Mesendoderm (in vitro differentiated cells): ENCODE data around the gene SPEM3.

Experiments
- DNase-seq: peaks from one replicate; pipeline ENCODE4 v3.0.0; 2013
- H2AK5ac ChIP-seq: 2 replicates; pipeline ENCODE4 v1.6.1; 2013; ENCODE audit warnings: low read length, inconsistent platforms
- H2BK120ac ChIP-seq: 2 replicates; pipeline ENCODE4 v1.6.1; 2013; ENCODE audit warnings: low read depth, mild to moderate bottlenecking, low read length, moderate library complexity, mixed read lengths
- H2BK15ac ChIP-seq: replicated peaks from 2 replicates; pipeline ENCODE4 v1.6.1; 2013; ENCODE audit warnings: low read depth, mild to moderate bottlenecking, moderate library complexity
- H2BK5ac ChIP-seq: 2 replicates; pipeline ENCODE4 v1.6.1; 2013; ENCODE audit warnings: low read length, inconsistent platforms
- H3K18ac ChIP-seq: 2 replicates; pipeline ENCODE4 v1.6.1; 2013; ENCODE audit warnings: mild to moderate bottlenecking, low read length, mixed read lengths
- H3K23ac ChIP-seq: one replicate; pipeline ENCODE4 v1.6.1; 2013; ENCODE audit warnings: low read length
- H3K27ac ChIP-seq: 2 replicates; pipeline ENCODE4 v1.5.1; 2013; ENCODE audit warnings: low read depth, mild to moderate bottlenecking, inconsistent platforms, low read length, moderate library complexity
- H3K27me3 ChIP-seq: 2 replicates; pipeline ENCODE4 v1.6.1; 2013; ENCODE audit warnings: low read length, control low read depth, mild to moderate bottlenecking, inconsistent platforms; ENCODE audit not compliant: insufficient read depth, poor library complexity
- H3K36me3 ChIP-seq: 2 replicates; pipeline ENCODE4 v1.6.1; 2013; ENCODE audit warnings: low read length, inconsistent platforms; ENCODE audit not compliant: control insufficient read depth, insufficient read depth
- H3K4ac ChIP-seq: one replicate; pipeline ENCODE4 v1.6.1; 2013; ENCODE audit warnings: low read depth, mild to moderate bottlenecking, low read length, moderate library complexity
- H3K4me1 ChIP-seq: 2 replicates; pipeline ENCODE4 v1.6.1; 2013; ENCODE audit warnings: low read depth, low read length, inconsistent platforms; ENCODE audit not compliant: control insufficient read depth
- H3K4me2 ChIP-seq: 2 replicates; pipeline ENCODE4 v1.6.1; 2013; ENCODE audit warnings: low read length
- H3K4me3 ChIP-seq: 2 replicates; pipeline ENCODE4 v1.5.1; 2013; ENCODE audit warnings: mild to moderate bottlenecking, low read length
- H3K56ac ChIP-seq: one replicate; pipeline ENCODE4 v1.6.1; 2013; ENCODE audit warnings: low read length
- H3K79me1 ChIP-seq: 2 replicates; pipeline ENCODE4 v1.6.1; 2013; ENCODE audit warnings: low read length, inconsistent platforms
- H3K79me2 ChIP-seq: 2 replicates; pipeline ENCODE4 v1.6.1; 2013; ENCODE audit warnings: mild to moderate bottlenecking, low read length; ENCODE audit not compliant: control insufficient read depth, insufficient read depth
- H3K9ac ChIP-seq: 2 replicates; pipeline ENCODE4 v1.6.1; 2013; ENCODE audit warnings: low read length, inconsistent platforms
- H4K5ac ChIP-seq: one replicate; pipeline ENCODE4 v1.6.1; 2013; ENCODE audit warnings: low read length
- H4K8ac ChIP-seq: one replicate; pipeline ENCODE4 v1.6.1; 2013; ENCODE audit warnings: low read depth, mild to moderate bottlenecking, control low read depth, low read length, moderate library complexity
- WGBS: extraction: QIAGEN DNeasy Blood & Tissue Kit; methylation state at CpG from one replicate; pipeline ENCODE4 v1.1.7; 2013; ENCODE audit warnings: low lambda C conversion rate, missing lambda C conversion rate; ENCODE audit not compliant: insufficient coverage; ENCODE audit errors: extremely low coverage; 5-methylcytosine and 5-hydroxymethylcytosine counted together

The SPEM3 gene

DNA sequence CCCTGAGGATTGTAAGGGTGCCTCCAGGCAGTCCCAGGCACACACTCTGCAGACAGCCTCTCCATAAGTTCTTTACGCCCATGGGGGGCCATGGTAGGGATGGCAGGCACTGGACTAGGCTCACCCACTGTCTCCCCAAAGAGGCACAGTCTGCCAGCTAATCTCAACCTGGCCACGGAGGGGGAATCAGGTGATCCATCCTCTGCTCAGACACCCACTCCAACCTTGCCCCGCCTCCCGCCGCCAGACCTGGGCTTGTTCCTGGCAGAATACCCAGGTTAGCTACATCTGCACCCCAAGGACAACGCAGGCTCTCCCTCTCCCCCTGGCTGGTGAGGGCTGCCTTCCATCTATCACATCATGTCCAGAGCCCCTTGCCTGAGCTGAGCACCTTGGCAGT is 19.8 kb upstream of the SPEM3 start:
- no peak overlapping the region for H2BK120ac ChIP-seq
- no peak overlapping the region for H3K27ac ChIP-seq
- no peaks in the 10 kb centered on the region for H3K27me3 ChIP-seq
- H3K4ac ChIP-seq: no peak overlapping the region
- H3K4me1 ChIP-seq: peaks cover 7% of the 10 kb centered on the region
- peak overlapping the region; percentile 63 for H3K9ac ChIP-seq
- no peak overlapping the region for H3K4me3 ChIP-seq
- H3K23ac ChIP-seq: peak overlapping the region; percentile 80
- H3K36me3 ChIP-seq: no peaks in the 10 kb centered on the region
- H3K56ac ChIP-seq: peak overlapping the region; percentile 88
- no CpG with 5 or more reads among the region's 6 CpGs for WGBS
- no peaks in the 10 kb centered on the region for H3K79me1 ChIP-seq
- H3K18ac ChIP-seq: no peak overlapping the region
- H3K79me2 ChIP-seq: no peaks in the 10 kb centered on the region
- no peak overlapping the region for H3K4me2 ChIP-seq
- no peak overlapping the region for H2BK5ac ChIP-seq
- H2AK5ac ChIP-seq: no peak overlapping the region
- no peak for DNase-seq
- H2BK15ac ChIP-seq: no peak overlapping the region
- H4K5ac ChIP-seq: no peak overlapping the region
- no peak overlapping the region for H4K8ac ChIP-seq

DNA sequence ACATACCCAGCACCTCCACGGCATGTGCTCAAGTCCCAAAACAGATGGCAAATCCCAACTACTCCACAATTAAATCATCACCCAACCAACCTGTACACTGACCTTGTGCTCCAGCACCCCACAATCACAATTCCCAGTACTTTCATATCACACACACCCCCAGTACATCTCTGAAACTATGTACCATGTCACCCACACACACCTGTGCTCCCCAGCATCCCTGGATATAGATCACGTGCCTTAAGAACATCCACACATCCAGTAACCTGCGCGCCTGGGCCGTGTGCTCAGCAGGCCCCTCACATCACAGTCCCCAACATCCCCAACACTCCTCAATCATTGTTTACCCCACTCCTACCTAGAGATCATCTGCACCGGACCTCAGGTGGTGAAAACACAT is 18.9 kb upstream of the SPEM3 start:
- Histone ChIP-seq H3K27ac (no peak overlapping the region), H4K5ac (no peak overlapping the region), H3K36me3 (no peaks in the 10 kb centered on the region), H3K4me3 (no peak overlapping the region), H2AK5ac (no peak overlapping the region), H3K4ac (no peak overlapping the region), H3K4me2 (no peak overlapping the region), H3K79me2 (no peaks in the 10 kb centered on the region), H3K56ac (no peak overlapping the region), H2BK120ac (no peak overlapping the region), H3K27me3 (no peaks in the 10 kb centered on the region), H3K18ac (no peak overlapping the region), H3K79me1 (no peaks in the 10 kb centered on the region), H3K9ac (no peak overlapping the region), H3K23ac (no peak overlapping the region), H4K8ac (no peak overlapping the region), H2BK5ac (no peak overlapping the region), H2BK15ac (no peak overlapping the region), H3K4me1 (peaks cover 7% of the 10 kb centered on the region)
- no peak for DNase-seq
- WGBS: no CpG with 5 or more reads among the region's 6 CpGs

DNA sequence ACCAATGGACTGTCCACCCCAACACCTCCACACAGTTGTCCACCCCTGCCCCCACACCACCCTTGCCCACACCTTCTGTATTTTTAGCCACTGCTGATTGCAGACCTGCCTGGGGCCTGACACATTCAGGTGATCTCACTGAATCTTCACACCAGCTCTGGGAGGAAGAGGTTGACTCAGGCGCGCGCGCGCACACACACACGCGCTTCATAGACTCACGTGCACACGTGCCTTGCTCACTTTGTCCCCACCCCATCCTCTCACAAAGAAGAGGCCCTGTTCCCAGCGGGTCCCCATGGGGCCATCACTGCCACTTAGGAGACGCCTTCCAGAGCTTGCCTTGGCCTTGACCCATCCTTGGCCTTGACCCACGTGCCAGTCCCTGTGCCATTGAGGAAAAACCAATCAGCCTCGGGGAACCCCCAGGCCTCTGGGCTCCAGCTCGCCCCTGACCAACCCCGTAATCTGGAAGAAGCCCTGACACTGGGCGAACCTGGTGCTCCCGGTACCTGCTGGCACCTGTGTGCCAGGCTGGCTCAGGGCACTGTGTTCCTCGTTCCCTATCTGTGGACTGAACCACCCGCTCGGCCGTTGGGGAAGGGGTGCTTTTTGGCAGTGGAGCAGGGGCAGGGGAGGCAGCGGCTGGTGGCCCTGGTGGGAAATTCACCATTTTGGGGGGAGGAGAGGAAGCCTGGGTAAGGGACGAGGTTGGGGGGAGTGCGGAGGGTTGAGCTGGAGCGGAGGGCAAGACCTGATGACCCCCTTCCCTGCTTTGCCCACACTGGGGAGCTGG is 17.8 kb upstream of the SPEM3 start:
- no peaks in the 10 kb centered on the region for H3K27me3 ChIP-seq
- no peaks in the 10 kb centered on the region for H3K79me2 ChIP-seq
- H3K4ac ChIP-seq: no peak overlapping the region
- no peak overlapping the region for H3K27ac ChIP-seq
- H3K56ac ChIP-seq: no peak overlapping the region
- H3K36me3 ChIP-seq: no peaks in the 10 kb centered on the region
- H3K18ac ChIP-seq: no peak overlapping the region
- peaks cover 7% of the 10 kb centered on the region for H3K4me1 ChIP-seq
- no peak overlapping the region for H2BK120ac ChIP-seq
- H2BK15ac ChIP-seq: no peak overlapping the region
- H4K5ac ChIP-seq: no peak overlapping the region
- H2BK5ac ChIP-seq: no peak overlapping the region
- H3K23ac ChIP-seq: no peak overlapping the region
- no peak overlapping the region for H2AK5ac ChIP-seq
- no peak for DNase-seq
- H4K8ac ChIP-seq: no peak overlapping the region
- no peak overlapping the region for H3K4me2 ChIP-seq
- no peak overlapping the region for H3K4me3 ChIP-seq
- WGBS: no CpG with 5 or more reads among the region's 25 CpGs
- no peaks in the 10 kb centered on the region for H3K79me1 ChIP-seq
- H3K9ac ChIP-seq: no peak overlapping the region

DNA sequence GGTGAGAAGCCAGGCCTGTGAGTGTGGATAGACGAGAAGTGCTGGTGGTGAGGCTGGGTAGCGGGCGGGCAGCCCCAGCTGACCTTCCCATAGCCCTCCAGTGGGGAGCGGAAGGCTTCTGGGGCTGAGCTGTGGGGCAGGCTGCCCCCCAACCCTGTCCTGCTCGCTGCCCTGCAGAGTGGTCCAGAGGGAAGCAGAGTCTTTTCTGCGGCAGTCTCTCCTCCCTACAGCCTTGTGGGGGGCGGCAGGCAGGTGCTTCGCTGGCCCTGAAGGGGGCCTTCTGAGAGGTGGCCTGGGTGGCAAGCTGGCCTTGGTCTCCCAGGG is 17.3 kb upstream of the SPEM3 start:
- Histone ChIP-seq H3K27ac (no peak overlapping the region), H3K9ac (no peak overlapping the region), H2BK15ac (no peak overlapping the region), H3K36me3 (no peaks in the 10 kb centered on the region), H3K4me1 (peaks cover 4% of the 10 kb centered on the region), H3K4me2 (no peak overlapping the region), H3K79me1 (no peaks in the 10 kb centered on the region), H2AK5ac (no peak overlapping the region), H4K5ac (no peak overlapping the region), H3K56ac (no peak overlapping the region), H3K27me3 (no peaks in the 10 kb centered on the region), H3K4ac (no peak overlapping the region), H4K8ac (no peak overlapping the region), H3K79me2 (no peaks in the 10 kb centered on the region), H3K18ac (no peak overlapping the region), H2BK5ac (no peak overlapping the region), H2BK120ac (no peak overlapping the region), H3K4me3 (no peak overlapping the region), H3K23ac (no peak overlapping the region)
- WGBS: no CpG with 5 or more reads among the region's 8 CpGs
- DNase-seq: no peak

DNA sequence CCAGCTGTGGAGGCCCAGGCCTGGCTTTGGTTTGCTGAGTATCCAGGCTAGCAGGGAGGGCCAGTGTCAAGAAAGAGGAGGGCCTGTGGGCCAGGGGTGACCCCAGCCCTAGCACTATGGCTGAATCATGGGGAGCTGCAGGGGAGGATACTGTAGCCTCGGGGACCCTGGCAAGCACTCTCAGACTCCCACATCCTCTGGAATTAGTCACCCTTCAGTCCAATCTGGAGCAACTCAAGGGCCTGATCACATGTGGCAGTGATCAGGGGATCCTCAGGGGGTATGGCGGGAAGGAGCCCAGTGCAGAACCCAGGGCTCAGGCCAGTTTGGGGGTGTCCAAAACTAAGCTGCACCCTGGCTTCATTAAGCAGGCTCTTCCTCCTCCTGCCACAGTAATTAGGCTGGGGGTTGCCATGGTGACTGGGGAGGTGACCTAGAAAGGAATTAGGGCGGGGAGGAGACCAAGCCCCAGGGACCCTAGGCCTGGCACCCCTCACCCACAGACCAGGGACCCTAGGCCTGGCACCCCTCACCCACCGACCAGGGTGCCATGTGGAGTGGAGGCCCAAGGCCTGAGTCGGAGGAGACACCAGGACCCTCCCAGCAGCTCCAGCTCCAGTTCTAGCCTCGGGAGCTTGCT is 15.2 kb upstream of the SPEM3 start:
- no CpG with 5 or more reads among the region's 6 CpGs for WGBS
- no peak overlapping the region for H2AK5ac ChIP-seq
- no peak overlapping the region for H4K8ac ChIP-seq
- H3K4me1 ChIP-seq: no peaks in the 10 kb centered on the region
- H3K23ac ChIP-seq: peak overlapping the region; percentile 3
- H3K4ac ChIP-seq: no peak overlapping the region
- H4K5ac ChIP-seq: no peak overlapping the region
- H3K36me3 ChIP-seq: no peaks in the 10 kb centered on the region
- no peak overlapping the region for H3K27ac ChIP-seq
- no peak overlapping the region for H2BK15ac ChIP-seq
- no peak overlapping the region for H3K18ac ChIP-seq
- no peaks in the 10 kb centered on the region for H3K79me2 ChIP-seq
- H3K56ac ChIP-seq: no peak overlapping the region
- DNase-seq: no peak
- no peaks in the 10 kb centered on the region for H3K79me1 ChIP-seq
- H3K9ac ChIP-seq: no peak overlapping the region
- no peak overlapping the region for H2BK120ac ChIP-seq
- no peak overlapping the region for H3K4me3 ChIP-seq
- H2BK5ac ChIP-seq: no peak overlapping the region
- no peak overlapping the region for H3K4me2 ChIP-seq
- H3K27me3 ChIP-seq: no peaks in the 10 kb centered on the region

DNA sequence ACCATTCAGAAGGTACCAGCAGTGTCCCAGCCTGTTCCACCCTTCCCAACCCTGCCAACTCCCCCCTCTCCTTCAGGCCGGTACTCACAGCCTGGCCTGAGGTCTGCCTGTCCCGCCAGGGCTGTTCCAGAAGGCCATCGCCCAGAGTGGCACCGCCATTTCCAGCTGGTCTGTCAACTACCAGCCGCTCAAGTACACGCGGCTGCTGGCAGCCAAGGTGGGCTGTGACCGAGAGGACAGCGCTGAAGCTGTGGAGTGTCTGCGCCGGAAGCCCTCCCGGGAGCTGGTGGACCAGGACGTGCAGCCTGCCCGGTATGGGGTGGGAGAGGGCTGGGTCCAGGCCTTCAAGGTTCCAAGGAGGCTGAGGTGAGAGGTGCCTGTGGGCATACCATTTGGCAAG is 13.8 kb upstream of the SPEM3 start:
- no peak overlapping the region for H4K8ac ChIP-seq
- H2BK5ac ChIP-seq: no peak overlapping the region
- no peak overlapping the region for H2BK15ac ChIP-seq
- no peak overlapping the region for H3K18ac ChIP-seq
- no peak overlapping the region for H3K56ac ChIP-seq
- H2AK5ac ChIP-seq: no peak overlapping the region
- no peaks in the 10 kb centered on the region for H3K4me1 ChIP-seq
- no peaks in the 10 kb centered on the region for H3K27me3 ChIP-seq
- no peaks in the 10 kb centered on the region for H3K36me3 ChIP-seq
- H3K4me3 ChIP-seq: no peak overlapping the region
- WGBS: no CpG with 5 or more reads among the region's 14 CpGs
- H4K5ac ChIP-seq: no peak overlapping the region
- H3K23ac ChIP-seq: no peak overlapping the region
- H3K27ac ChIP-seq: no peak overlapping the region
- no peak for DNase-seq
- H3K4me2 ChIP-seq: no peak overlapping the region
- H3K79me2 ChIP-seq: no peaks in the 10 kb centered on the region
- no peaks in the 10 kb centered on the region for H3K79me1 ChIP-seq
- no peak overlapping the region for H3K9ac ChIP-seq
- no peak overlapping the region for H3K4ac ChIP-seq
- H2BK120ac ChIP-seq: no peak overlapping the region
